Activated gamma-delta T cell treated with anti-CD3 and anti-CD28 coated beads, Interleukin-2, amount 50 U/mL, for 16 hours (primary cell): Measurements from ENCODE around the gene MCM6.

Source experiments
- DNase-seq: peaks from one replicate; pipeline ENCODE4 v3.0.0-alpha.2; 2020; ENCODE audit warnings: low read depth

Gene MCM6

DNA sequence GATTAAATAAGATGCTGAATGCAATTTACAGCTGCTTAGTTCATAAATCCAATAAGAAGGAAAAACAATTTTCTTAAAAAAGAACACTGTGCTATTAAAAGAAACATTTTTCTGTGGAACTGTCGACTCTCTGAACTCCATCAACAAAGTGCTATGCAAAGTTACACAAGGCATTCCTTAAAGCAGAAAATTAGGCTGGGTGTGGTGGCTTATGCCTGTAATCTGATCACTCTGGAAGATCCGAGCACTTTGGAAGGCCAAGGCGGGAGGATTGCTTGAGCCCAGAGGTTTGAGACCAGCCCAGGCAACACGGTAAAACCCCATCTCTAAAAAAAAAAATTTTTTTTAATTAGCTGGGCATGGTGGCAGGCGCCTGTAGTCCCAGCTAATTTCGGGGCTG lies 13.0 kb downstream of the MCM6 start:
- DNase-seq, result no peak

GRCh38 chr2:135862718-135863117 lies 13.5 kb downstream of the MCM6 start:
- DNase-seq, result no peak

DNA sequence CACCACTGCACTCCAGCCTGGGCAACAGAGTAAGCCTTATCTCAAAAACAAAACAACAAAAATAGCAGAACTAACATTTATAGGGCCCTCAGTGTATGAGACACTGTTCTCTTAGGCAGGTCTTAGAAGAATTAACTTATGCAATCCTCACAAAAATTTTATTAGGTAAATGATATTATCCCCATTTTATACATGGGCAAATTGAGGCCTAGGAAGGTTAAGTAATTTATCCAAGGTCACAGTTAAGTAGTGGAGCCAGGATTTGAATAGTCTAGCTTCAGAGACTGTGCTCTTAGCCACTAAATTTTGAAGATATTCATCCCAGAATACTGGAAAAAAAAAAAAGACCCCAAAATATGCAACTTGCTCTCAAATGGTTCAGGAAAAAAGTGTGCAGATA lies 22.8 kb downstream of the MCM6 start:
- no peak for DNase-seq

DNA sequence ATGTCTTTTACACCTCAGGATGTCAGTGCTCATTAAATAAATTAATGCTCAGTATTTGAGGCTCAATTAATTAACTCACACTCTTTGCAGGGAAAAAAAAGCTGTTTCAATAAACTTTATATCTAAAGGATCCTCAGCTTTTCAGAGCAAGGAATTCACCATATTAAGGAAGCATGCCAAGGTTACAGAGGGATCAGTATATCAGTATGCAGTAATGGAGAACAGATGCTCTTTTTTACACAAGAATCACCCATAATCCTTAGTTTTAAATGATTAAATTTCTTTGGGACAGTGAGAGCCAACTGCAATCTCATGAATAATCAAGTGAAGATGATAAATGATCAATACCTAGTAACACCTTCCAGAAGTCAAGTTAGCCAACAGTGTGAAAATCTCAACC lies 24.4 kb downstream of the MCM6 start:
- no peak for DNase-seq

DNA sequence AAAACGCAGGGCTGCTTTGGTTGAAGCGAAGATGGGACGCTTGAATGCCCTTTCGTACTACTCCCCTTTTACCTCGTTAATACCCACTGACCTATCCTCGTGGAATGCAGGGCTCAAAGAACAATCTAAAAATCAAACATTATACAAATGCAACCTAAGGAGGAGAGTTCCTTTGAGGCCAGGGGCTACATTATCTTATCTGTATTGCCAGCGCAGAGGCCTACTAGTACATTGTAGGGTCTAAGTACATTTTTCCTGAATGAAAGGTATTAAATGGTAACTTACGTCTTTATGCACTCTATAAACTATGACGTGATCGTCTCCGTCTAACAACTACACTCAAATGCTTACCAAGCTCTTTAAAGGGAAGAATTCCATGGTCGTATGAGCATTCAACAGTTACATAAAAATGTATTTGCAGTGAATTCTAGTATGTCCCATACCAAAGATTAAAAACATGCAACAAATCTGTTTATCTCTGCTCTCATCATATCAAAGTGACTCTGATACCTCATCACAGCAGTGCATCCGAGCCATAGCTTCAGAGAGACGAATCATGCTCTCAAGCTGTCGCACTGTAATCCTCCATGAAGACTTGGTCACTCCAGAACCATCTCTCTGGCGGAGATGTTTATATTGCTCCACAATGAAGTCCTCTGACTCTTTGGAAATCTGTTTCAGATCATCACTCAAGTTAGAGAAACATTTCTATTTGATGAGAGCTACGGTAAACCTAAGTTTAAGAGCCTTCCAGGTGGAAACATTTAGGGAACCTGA lies 25.2 kb downstream of the MCM6 start:
- DNase-seq, result no peak

DNA sequence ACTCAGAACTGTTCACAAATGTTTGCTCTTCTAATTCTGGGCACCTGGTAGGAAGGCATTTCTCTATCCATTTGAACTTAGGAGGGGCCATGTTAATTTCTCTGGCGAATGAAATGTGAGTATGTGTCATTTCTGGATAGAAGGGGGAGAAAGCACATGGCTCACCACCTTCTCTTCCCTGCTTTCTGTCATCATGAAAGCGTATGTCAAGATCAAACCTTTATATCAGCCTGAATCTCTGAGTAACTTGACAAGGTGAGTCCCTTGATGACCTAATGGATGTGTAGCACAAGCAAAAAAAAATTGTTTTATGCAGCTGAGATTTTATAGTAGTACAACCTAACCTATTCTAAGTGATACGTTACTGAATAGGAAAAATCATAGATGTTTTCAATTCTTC lies 27.2 kb downstream of the MCM6 start:
- DNase-seq, result no peak

- DNase-seq, result no peak
Measured at GRCh38 chr2:135845997-135846396, 30.2 kb downstream of the MCM6 start.

- DNase-seq, result no peak
Measured at GRCh38 chr2:135845257-135845656, 31.0 kb downstream of the MCM6 start.

DNA sequence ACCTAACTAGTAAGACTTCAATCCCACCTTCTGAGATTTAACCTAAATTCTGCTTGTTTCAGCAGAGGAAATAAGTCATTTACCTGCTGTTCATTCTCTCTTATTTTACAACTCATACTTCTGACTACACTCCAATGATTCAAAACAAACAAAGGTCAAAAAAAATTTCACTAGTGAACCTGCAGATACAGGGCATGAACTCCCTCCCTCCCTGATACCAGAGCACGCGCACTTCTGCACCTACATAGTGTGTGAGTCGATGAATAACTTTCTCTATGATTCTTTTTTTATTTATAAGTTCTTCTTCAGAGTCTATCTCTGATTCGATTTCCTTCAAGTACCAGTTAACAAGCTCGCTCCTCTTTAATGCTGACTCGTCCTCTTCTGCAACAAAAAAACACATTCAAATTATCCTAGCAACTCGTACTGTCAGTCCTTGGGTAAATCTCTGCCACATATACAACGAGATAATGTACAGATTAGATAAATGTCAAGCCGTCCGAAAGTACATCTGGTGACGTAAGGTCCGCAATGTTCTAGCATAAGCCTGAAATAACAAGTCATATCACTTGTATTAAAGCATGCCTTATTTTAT lies 31.8 kb downstream of the MCM6 start:
- no peak for DNase-seq

- no peak for DNase-seq
Measured at GRCh38 chr2:135843671-135844070, 32.6 kb downstream of the MCM6 start.

DNA sequence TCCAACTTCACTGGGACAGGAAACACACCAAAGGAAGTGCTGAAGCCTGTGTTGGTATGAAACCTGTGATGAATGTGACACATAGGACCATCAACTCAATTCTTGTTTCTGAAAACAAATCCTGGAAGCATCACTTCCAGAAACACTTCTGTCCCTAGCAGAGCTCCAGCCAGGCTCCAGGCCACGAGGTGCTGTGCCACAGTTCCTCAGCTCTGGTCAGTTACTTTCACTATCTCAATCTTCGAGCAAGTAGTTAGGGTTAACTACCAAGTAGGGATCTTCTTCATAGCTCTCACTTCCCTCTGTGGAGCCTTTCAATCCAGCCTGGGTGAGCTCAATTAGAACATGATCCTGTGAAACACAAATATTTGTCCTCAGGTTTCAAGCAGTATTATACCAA lies 35.6 kb downstream of the MCM6 start:
- DNase-seq, result no peak

- no peak for DNase-seq
Measured at GRCh38 chr2:135839713-135840112, 36.5 kb downstream of the MCM6 start.

DNA sequence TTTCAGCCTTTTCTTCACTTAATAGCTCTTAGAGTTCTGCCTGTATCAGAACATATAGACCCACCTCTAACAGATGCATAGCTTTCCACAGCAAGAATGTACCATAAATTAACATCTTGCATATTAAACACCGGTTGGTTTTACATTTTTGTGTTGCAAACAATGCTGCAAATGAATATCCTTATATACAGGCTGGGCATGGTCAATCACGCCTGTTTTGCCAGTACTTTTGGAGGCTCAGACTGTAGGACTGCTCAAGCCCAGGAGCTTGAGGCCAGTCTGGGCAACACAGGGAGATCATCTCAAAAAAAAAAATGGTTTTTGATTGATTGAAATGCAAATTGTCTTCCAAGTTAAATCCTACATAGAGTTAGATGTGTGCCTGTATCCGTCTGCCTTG lies 37.7 kb downstream of the MCM6 start:
- DNase-seq, result no peak

DNA sequence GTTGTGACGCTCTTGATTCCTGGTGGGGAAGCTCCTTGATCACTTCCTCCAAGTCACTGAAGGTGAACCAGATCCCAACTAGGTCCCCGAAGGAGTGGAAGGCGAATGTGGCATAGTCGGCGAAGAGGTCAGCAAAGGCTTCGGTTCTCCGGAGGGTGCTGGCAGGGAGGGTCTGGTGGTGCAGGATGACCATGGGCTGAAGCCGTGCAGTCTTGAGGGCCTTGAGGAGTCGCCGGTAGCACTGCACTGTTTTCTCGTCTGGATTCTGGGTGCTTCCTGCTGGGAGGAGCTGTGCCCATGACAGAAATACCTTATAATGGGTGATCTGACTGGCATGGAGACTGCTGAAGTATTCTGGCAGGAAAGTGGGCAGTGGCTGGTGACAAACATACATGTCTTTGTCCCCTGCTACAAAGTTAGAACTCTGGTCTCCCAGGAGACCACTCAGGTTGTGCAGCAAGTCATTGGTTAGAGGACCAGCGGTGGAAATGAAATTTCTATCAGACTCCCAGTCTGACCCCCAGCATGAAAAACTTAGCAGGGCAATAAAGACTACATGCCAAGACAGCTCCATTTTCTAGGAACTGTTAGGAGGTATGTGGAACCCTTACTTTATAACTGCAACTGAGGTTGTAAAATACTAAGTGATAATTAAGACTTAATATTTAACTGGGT lies 39.5 kb downstream of the MCM6 start, which contains the start of gene LCT:
Gene LCT (minus strand): TSS at position 589 of the 675 bp plus-strand sequence. CDS start 15 bp downstream, at position 574.
- no peak for DNase-seq

GRCh38 chr2:135832891-135833290 lies 43.4 kb downstream of the MCM6 start:
- DNase-seq, result no peak

DNA sequence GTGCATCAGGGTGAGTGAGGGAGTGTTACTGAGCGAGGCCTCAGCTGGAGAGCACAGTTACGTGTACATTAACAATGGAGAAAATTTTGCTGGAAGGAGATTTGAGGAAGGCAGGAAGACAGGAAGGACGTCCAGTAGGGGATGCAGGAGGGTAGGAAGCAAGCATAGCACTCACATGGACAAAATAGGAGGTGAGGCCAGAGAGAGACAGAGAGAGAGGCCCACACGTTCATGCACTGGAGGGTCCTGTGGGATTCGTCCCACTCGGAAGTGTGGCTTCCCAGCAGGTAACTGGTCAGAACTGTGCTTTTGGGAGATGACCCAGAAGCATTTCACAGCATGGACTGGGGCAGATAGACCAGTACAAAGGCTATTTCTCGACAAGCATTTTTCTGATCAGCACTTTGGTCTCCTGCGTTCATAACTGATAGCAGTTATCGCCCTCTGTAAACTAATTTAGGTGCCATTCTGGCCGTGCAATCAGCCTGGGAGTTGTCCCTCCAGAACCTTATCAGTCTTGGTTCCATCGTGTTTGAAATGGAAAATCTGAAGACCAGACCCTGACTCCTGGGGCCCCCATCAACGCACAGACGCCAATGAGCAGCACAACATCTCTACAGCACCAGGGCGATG lies 44.9 kb downstream of the MCM6 start:
- no peak for DNase-seq

DNA sequence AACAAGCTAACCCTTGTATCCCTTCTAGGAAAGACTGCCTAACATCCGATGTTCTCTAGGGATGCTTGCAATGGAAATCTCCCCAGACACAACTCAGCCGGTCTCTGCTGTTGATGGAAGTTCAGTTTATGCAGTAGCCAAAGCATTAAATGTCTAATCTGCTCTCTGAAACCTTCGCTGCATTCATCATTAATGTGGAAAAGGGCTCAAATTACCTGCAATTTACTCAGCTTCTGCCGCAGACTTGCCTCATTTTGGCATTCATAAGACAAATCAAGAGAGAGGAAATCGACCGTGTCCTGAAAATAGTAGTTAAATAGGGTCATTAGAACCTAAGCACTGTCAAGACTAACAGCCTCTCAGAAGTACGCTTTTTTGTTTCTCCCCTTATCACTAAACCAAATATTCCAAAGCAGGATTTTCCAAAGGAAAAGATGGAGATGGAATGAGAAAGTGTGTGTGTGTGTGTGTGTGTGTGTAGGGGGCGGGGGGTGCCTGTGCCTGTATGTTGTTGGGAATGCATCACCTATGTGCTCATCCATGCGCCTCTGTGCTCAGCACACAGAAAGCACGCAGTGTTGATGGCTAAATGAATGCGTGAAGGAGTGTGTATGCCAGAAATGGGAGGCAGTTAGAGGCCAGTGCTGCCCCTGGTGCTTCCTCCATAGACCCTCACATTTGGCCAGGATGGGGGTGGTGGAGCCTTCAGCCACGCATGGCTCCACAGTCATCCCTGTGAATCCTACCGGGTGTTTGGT lies 46.7 kb downstream of the MCM6 start:
- no peak for DNase-seq

DNA sequence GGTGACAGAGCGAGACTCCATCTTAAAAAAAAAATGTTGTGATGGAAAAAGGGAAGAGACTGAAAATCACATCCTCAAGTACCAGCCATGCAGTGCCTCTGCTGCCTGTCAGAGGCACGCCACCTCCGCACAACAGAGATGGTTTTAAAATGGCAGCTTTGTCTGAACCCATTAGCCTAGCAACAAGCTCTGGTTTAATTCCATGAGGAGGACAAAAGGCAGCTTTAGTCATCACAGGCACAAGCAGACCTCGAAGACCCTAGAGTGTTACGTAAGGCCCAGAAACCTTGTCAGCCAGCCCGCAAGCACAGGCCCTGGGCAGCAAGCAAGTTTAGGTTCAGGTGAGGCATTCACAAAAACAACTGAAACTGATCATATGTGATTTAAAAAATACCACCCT lies 49.7 kb downstream of the MCM6 start:
- DNase-seq, result no peak

GRCh38 chr2:135825550-135826176 lies 50.6 kb downstream of the MCM6 start:
- no peak for DNase-seq

- no peak for DNase-seq
Measured at GRCh38 chr2:135825131-135825530, 51.1 kb downstream of the MCM6 start.

- DNase-seq, result no peak
Measured at GRCh38 chr2:135822855-135823254, 53.4 kb downstream of the MCM6 start.

DNA sequence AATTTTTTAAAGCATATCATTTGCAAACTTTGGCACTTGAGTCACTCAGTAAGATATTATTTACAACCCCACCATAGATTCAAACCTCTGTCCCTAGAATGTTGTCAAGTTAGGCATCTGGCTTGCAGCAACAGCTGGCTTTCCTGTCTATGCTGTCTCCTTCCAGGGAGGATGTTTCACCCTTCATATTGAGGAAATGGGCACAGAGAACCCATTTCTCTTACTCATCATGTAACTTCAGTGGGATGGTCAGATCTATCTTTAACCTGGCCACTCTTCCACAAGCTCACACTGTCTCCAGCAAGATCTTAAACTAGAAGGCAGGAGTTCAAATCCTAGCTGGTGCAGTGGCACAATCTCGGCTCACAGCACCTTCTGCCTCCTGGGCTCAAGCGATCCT lies 55.1 kb downstream of the MCM6 start:
- no peak for DNase-seq
